GM18858 (cell line): Measurements from ENCODE around the gene CAMTA1.

Experiments
- ATAC-seq: cut with Tn5 transposase; IDR thresholded peaks from one replicate; pipeline ENCODE4 v1.9.1; 2021; ENCODE audit not compliant: unreplicated experiment

Gene CAMTA1

GRCh38 chr1:7177021-7177420 lies 391.8 kb downstream of the CAMTA1 start:
- no peak for ATAC-seq

- ATAC-seq, result no peak
Measured at GRCh38 chr1:7177438-7178146, 392.3 kb downstream of the CAMTA1 start.

- no peak for ATAC-seq
Measured at GRCh38 chr1:7178336-7178735, 393.1 kb downstream of the CAMTA1 start.

- ATAC-seq, result no peak
Measured at GRCh38 chr1:7178741-7179140, 393.5 kb downstream of the CAMTA1 start.

- ATAC-seq, result no peak
Measured at GRCh38 chr1:7185721-7186120, 400.5 kb downstream of the CAMTA1 start.

GRCh38 chr1:7186382-7187111 lies 401.3 kb downstream of the CAMTA1 start:
- no peak for ATAC-seq

GRCh38 chr1:7187112-7187493 lies 401.8 kb downstream of the CAMTA1 start:
- no peak for ATAC-seq

GRCh38 chr1:7190261-7190660 lies 405.0 kb downstream of the CAMTA1 start:
- ATAC-seq, result no peak

- no peak for ATAC-seq
Measured at GRCh38 chr1:7192453-7192852, 407.2 kb downstream of the CAMTA1 start.

- ATAC-seq, result no peak
Measured at GRCh38 chr1:7196036-7196911, 411.0 kb downstream of the CAMTA1 start.

GRCh38 chr1:7198664-7199063 lies 413.4 kb downstream of the CAMTA1 start:
- no peak for ATAC-seq

- ATAC-seq, result no peak
Measured at GRCh38 chr1:7199077-7199779, 414.0 kb downstream of the CAMTA1 start.

- ATAC-seq, result no peak
Measured at GRCh38 chr1:7207875-7208646, 422.8 kb downstream of the CAMTA1 start.

GRCh38 chr1:7208647-7209180 lies 423.5 kb downstream of the CAMTA1 start:
- no peak for ATAC-seq

- ATAC-seq, result no peak
Measured at GRCh38 chr1:7209336-7209735, 424.1 kb downstream of the CAMTA1 start.

GRCh38 chr1:7218210-7218832 lies 433.1 kb downstream of the CAMTA1 start:
- ATAC-seq, result no peak

- no peak for ATAC-seq
Measured at GRCh38 chr1:7219031-7219430, 433.8 kb downstream of the CAMTA1 start.

- ATAC-seq, result no peak
Measured at GRCh38 chr1:7220007-7220406, 434.8 kb downstream of the CAMTA1 start.

- no peak for ATAC-seq
Measured at GRCh38 chr1:7220712-7221252, 435.5 kb downstream of the CAMTA1 start.
